HG03039 (cell line): Measurements from ENCODE around the gene PPP1R3E.
A peak's percentile ranks its signal among the peaks of the same experiment; 100 is the strongest.
"Not testable (repeated sequence)": the region's sequence is repeated elsewhere in the genome, so short reads cannot be mapped to it uniquely, and the experiment has no call there.

Experiments used
- ATAC-seq: cut with Tn5 transposase; IDR thresholded peaks from one replicate; pipeline ENCODE4 v1.9.1; 2021; ENCODE audit warnings: mild to moderate bottlenecking, moderate library complexity; ENCODE audit not compliant: unreplicated experiment

The PPP1R3E gene, protein sequence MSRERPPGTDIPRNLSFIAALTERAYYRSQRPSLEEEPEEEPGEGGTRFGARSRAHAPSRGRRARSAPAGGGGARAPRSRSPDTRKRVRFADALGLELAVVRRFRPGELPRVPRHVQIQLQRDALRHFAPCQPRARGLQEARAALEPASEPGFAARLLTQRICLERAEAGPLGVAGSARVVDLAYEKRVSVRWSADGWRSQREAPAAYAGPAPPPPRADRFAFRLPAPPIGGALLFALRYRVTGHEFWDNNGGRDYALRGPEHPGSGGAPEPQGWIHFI

DNA sequence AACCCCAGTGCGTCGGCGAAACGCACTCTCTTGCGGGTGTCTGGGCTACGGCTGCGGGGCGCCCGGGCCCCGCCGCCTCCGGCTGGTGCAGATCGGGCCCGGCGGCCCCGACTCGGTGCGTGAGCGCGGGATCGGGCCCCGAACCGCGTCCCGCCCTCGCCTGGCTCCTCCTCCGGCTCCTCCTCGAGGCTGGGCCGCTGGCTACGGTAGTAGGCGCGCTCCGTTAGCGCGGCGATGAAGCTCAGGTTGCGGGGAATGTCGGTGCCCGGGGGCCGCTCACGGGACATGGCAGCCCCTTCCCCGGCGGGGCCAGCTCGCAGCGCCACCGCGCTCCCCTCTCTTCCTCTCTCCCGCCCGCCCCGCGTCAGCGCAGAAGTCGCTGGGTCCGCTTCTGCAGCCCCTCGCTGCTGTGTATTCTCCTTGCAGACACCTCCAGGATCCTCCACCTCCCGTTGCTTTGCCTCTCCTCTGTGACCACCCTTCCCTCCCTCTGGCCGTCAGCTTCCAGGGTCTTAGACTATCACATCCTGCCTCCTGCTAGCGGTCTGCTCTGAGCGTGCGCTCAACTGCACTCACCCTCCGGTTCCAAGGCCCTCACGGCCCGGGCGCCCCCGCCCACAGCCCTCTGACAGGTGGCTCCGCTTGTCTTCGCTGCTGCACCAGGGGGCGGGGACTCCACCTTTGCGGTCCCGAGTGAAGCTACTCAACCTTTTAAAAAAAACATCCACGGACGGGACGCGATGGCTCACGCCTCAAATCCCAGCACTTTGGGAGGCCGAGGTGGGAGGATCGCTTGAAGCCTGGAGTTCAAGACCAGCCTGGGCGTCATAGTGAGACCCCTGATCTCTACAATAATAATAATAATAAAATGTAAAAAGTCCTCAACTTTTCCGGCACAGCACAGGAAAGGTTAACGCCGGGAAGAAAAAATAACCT is at the start of gene PPP1R3E:
Gene PPP1R3E (minus strand): TSS at position 570 of the 936 bp plus-strand sequence. CDS start 283 bp downstream, at position 287.
- ATAC-seq = peak; percentile 23

DNA sequence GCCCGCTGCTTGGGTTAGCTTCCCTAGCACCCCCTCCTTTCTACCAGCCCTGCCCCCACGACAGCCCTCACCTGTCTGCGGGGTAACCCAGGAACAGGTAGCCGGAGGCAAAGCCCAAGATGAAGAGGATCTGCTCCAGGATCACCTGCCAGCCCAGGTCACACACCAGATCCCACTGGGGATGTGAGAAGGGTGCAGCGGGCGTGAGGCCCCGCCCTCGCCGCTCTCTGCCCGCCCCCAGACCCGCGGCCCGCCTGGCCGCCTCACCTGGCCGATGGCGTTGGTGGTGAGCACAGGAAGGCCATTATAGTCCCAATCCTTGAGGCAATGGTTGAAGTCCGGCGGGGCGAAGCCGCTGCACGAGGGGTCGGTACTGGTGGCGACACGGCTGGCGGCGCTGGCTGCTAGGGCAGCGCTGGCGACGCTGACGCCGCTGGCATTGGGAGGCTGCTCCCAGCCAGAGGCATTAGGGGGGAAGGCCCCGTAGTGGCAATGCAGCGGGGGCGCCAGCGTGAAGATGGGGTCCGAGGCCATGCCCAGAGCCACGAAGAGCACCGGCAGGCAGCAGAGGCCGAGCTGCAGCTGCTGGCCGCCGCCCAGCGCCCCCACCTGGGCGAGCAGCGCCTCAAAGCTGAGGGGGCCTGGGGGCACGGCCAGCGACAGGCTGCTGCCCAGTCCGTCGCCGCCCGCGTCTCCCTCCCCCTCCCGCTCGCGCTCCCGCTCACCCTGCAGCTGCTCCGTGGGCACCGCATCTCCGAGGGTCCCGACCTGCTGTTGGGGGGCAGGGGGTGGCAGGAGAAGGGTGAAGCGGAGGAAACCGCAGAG is 49.2 kb upstream of the PPP1R3E start:
- no peak for ATAC-seq

DNA sequence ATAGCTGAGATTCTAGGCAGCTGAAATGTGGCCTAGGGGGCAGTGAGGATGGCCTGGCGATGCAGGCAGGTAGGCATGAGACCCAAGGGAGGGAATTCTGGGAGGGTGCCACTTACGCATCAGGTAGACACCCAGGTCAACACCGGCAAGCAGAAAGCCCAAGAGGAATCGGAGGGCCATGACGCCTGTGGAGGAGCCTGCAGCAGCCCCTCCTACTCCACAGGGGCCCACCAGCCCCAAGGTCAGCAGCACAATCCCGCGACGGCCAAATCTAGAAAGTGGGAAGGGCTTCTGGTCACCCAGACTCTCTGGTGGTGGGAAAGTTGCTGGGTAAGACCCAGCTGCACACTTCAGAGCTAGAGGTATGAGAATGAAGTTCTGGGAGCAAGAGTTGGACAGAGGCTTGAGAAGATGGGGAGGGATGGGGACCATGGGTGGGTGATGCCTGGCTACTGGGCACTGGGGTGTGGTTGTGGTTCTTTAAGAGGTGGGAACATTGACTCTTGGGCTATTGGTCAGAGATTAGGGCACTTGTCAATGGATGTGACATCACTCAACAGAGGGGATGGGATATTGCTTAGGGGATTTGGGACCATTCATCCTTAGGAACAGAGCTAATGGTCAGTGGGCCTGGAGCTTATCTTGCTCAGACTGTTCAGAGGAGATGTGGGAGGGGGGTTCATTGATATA is 46.6 kb upstream of the PPP1R3E start:
- no peak for ATAC-seq

DNA sequence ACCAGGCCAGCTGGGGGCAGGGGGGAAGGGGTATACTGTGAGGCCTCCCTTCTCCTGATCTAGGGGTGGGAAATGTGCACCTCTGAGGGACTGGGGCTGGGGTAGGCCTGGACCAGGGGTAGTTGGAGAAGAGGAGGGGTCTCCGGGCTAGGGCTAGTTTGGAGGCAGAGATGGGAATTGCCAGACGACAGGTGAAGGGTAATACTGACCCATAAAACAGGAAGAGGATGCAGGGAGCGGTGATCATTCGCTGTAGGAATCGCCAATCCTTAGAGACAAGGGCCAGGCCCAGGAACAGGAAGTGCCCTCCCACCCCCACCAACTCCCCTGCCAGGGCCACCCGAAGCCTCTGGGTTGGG is 45.6 kb upstream of the PPP1R3E start:
- no peak for ATAC-seq

DNA sequence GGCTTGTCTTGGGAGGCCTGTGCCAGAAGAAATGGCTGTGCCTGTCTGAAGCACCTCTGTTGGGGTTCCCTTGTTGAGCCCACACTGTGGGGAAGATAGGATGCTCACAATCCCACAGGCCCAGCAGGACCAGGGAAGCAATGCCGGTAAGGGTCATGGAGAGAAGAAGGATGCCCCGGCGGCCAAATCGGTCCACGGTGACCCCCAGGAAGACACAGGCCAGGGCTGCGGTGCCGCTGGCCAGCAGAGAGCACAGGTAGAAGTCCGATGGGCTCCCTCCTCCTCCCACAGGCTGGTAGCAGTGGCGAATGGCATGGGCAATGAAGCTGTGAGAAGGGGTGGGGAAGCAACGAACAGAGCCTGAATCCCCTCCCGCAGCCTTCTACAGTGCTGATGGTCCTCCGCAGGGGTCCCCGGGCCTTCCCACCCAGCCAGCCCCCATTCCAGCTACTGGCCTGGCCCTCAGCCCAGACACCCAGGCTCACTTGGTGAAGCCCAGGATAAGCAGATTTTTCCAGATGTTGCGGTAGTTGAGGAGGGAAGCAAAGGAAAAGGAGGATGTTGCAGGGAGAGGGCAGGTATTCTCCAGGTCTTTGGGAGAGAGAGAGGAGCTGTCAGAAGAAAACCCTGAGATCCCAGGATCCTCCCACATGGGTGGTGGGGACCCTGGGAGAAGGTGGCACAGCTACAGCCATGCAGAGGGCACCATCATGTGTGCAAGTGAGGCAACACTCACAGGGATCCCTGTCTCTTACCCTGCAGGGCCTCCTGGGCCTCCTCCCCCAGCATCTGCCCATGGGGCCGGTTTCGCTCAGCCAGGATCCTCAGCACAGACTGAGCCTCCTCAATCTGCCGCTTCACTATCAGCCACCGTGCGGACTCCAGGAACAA is 45.0 kb upstream of the PPP1R3E start:
- no peak for ATAC-seq

DNA sequence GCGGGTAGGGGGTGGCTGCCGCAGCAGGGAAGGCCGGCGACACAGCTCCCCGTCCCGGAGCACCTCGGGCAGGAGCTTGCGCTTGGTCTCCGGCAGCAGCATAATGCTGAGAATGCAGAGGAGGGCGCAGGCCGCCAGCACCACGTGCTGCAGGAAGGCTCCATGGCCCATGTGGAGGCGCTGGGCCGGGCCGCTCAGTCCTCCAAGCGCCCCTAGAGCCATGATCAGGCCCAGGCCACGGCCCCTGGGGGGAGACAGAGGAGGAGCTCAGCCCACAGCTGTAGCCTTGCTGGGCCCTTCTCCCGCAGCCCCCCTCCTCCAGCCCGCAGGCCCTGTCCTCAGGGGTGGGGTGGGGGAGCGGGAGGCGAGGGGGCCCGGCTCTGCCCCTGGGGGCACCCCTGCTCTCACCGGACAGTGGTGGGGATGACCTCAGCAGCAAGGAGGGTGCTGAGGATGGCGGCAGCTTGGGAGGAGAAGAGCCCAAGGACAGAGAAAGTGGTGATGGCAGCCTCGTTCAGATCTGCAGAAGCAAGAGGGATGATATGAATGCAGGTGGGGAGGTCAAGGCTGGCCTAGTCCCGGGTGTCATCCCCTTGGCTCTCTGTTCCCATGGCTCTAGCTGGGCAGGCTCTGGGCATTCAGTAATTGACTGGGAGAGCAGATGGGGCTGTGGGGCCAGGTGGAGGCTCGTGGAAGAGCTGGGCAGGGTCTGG is 44.2 kb upstream of the PPP1R3E start:
- no peak for ATAC-seq

DNA sequence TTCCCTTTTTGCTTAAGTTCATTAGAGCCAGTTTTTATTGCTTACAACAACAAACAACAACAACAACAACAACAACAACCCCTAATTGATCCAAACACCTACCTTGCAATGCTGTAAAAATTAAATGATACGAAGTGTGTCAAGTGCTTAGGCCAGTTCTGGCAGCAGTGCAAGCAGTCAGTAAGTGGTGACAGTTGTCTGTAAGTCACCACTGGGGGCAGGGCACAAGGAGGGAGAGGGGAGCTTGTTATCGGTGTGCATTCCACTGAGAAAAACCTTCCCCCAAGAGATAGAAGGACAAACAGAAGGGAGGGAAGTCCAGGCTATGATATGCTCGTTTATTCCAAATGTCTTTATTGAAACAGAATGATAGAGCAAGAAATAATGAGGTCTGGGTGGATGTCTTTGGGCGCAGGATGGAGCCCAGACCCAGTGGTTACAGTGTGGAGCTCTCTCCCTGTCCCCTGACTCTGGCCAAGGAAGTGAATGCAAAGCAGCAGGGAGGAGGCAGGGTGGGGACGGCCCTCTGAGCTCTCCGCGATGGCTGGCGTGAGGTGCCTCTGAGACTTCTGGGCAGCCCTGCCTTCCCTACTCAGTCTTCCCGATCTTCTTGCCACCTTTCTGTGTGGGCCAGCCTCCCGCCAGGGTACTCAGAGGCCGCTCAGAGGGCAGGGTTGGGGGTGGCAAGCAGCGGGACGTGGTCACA is 43.5 kb upstream of the PPP1R3E start:
- ATAC-seq = no peak

DNA sequence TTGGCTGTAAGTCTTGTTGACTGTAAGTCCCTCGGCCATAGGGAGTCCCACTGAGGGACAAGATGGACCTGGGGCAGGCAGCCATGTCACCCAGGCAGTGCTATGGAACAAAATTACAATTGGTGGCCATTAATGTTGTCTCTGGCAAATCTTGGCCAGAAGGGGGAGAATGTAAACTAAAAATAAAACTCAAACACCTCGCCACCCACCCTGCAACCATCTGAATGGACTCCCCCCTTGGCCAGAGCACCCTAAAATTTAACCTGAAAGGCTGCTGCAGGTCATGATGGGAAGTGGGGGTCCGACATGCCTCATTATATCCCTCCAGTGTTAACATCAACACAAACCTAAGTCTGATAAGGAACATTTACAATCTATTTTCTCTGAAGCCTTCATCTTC is 41.8 kb upstream of the PPP1R3E start:
- no peak for ATAC-seq

DNA sequence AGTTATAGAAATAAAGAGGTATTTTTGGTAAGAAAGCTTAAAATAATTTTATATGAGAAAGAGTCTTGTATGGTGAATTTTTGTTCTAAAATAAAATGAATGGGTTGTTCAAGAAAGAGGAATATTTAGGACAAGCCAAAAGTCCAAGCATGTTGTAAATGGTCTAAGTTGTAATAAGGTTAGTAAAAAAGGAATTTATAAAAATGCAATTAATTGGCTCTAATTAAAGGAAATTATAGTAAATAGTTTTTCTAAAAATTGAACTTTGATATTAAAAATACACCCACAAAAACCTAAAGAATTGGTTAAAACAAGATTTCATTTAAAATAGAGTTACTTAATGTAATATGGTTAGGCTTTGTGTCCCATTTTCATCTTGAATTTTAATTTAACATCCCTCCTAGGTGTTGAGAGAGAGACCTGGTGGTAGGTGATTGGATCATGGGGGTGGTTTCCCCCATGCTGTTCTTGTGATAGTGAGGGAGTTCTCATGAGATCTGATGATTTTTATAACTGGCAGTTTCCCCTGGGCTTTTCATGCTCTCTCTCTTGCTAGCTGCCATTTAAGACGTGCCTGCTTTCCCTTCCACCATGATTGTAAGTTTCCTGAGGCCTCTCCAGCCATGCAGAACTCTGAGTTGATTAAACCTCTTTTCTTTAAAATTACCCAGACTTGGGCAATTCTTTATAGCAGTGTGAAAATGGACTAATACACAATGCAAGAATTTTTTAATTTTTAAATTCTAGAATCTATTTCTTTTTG is 37.0 kb upstream of the PPP1R3E start:
- ATAC-seq = no peak

DNA sequence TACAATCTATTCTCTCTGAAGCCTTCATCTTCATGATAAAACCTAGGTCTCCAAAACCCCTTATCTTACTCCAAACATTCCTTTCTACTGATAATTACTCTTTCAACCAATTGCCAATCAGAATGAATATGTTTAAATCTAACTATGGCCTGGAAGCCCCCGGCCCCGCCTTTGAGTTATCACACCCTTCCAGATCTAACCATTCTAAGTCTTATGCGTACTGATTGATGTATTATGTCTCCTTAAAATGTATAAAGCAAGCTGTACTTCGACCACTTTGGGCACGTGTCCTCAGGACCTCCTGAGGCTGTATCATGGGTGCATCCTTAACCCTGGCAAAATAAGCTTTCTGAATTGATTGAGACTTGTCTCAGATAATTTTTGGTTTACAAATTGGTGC is 33.0 kb upstream of the PPP1R3E start:
- ATAC-seq = no peak

DNA sequence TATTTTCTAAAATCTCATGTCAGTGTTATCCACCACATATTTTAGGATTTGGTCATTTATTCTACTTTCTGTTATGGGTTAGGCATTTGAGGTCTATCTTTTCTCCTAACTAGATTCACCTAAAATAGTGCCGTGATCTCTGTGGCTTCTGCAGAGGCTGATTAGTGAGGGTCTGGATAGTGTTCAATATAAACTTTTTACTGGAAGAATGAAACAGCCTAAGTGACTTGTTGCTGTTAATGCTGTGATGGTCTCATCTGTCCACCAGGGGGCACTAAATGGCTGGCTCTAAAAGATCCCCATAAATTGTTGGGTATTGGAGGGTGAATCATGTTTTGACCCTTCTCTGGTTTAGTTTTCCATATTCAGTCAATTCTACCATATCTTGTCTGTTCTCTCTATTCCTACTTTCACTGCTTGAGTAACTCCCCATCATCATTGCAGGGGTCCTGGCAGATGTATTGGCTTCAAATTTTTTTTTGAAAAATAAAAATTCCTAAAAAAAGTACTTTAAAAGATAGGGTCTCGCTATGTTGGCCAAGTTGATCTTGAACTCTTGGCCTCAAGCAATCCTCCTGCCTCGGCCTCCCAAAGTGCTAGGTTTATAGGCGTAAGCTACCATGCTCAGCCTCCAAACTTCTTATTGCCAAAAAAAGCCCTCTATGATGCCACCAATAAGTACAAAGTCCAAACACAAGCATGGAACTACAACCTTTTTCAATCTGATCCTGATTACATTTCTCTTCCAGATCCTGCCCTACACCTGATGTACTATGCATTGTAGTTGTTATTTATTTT is 25.5 kb upstream of the PPP1R3E start:
- no peak for ATAC-seq

DNA sequence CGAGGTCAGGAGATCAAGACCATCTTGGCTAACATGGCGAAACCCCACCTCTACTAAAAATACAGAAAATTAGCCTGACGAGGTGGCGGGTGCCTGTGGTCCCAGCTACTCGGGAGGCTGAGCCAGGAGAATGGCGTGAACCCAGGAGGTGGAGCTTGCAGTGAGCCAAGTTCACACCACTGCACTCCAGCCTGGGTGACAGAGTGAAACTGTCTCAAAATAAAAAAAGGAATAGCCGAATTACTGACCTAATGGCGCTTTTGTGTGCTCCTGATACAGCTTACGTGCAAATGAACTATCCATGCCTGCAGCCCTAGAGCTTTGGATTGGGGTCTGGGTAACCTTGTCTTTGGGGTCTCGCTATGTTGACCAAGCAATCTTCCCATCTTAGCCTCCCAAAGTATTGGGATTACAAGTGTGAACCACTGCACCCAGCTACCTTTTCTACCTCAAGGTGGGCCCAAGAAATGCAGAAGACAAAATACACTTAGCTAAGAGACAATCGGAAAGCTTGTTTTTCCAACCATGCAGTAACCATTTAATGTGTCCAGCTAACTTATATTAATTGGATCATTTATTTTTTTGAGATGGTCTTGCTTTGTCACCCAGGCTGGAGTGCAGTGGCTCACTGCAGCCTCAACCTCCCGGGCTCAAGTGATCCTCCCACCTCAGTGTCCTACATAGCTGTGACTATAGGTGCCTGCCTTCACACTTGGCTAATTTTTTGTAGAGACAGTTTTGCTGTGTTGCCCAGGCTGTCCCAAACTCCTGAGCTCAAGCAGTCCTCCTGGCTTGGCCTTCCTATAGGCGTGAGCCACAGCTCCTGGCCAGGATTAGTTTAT is 24.1 kb upstream of the PPP1R3E start:
- ATAC-seq = no peak

DNA sequence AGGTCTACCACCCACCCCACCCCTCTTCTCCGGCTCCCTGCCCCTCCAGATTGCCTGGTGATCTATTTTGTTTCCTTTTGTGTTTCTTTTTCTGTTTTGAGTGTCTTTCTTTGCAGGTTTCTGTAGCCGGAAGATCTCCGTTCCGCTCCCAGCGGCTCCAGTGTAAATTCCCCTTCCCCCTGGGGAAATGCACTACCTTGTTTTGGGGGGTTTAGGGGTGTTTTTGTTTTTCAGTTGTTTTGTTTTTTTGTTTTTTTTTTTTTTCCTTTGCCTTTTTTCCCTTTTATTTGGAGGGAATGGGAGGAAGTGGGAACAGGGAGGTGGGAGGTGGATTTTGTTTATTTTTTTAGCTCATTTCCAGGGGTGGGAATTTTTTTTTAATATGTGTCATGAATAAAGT is 23.1 kb upstream of the PPP1R3E start:
- not testable (repeated sequence) for ATAC-seq

DNA sequence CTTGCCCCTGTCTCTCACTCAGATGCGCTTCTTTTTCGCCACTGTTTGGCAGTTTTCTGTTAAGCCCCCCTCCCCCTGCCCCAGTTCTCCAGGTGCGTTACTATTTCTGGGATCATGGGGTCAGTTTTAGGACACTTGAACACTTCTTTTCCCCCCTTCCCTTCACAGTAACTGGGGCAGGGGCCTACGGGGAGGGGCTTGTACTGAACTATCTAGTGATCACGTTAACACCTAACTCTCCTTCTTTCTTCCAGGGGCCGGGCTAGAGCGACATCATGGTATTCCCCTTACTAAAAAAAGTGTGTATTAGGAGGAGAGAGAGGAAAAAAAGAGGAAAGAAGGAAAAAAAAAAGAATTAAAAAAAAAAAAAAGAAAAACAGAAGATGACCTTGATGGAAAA is 22.3 kb upstream of the PPP1R3E start:
- no peak for ATAC-seq

DNA sequence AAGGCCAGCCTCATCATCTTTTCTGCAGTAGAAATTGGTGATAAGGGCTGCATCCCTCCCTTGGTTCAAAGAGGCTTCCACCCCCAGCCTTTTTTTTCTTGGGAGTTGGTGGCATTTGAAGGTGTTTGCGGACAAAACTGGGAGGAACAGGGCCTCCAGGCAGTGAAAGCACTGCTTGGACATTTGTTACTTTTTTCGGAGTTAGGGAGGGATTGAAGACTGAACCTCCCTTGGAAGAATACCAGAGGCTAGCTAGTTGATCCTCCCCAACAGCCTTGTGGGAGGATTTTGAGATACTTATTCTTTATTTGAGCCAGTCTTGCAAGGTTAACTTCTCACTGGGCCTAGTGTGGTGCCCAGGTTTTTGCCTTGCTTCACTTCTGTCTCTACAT is 21.8 kb upstream of the PPP1R3E start:
- no peak for ATAC-seq

DNA sequence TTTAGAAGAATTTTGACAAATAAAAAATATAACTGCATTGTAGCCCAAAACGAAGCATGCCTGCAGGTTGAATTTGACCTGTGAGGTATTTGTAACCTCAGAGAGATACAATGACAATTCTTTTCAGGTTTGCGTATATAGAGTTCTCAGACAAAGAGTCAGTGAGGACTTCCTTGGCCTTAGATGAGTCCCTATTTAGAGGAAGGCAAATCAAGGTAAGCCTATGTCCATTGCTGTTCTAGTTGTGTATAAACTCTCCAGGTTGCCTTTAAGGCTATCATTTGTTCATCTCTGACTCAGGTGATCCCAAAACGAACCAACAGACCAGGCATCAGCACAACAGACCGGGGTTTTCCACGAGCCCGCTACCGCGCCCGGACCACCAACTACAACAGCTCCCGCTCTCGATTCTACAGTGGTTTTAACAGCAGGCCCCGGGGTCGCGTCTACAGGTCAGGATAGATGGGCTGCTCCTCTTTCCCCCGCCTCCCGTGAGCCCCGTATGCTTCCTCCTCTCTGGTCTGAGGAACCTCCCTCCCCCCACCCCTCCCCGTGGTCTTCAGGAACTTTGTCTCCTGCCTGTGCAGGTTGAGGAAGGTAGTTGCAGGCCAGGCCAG is 21.3 kb upstream of the PPP1R3E start:
- no peak for ATAC-seq
